Stimulated activated CD8-positive, alpha-beta memory T cell treated with anti-CD3 and anti-CD28 coated beads, Interleukin-7, amount 100 ng/mL, for 24 hours (primary cell): Measurements from ENCODE around the gene GLG1.
"Not testable (repeated sequence)": the region's sequence is repeated elsewhere in the genome, so short reads cannot be mapped to it uniquely, and the experiment has no call there.

Source experiments
- DNase-seq: peaks from one replicate; pipeline ENCODE4 v3.0.0-alpha.2; 2020; ENCODE audit warnings: low read depth

The GLG1 gene

GRCh38 chr16:74537746-74538145 is 69.2 kb downstream of the GLG1 start:
- DNase-seq: not testable (repeated sequence)

- DNase-seq: not testable (repeated sequence)
Observed at GRCh38 chr16:74534650-74535049, 72.3 kb downstream of the GLG1 start.

- no peak for DNase-seq
Observed at GRCh38 chr16:74524926-74525325, 82.0 kb downstream of the GLG1 start.

- DNase-seq: no peak
Observed at GRCh38 chr16:74524117-74524516, 82.8 kb downstream of the GLG1 start.

GRCh38 chr16:74523706-74524105 is 83.2 kb downstream of the GLG1 start:
- not testable (repeated sequence) for DNase-seq

- no peak for DNase-seq
Observed at GRCh38 chr16:74522160-74522559, 84.8 kb downstream of the GLG1 start.

GRCh38 chr16:74521691-74522090 is 85.2 kb downstream of the GLG1 start:
- no peak for DNase-seq

- DNase-seq: not testable (repeated sequence)
Observed at GRCh38 chr16:74518934-74519333, 88.0 kb downstream of the GLG1 start.

- no peak for DNase-seq
Observed at GRCh38 chr16:74511961-74512360, 95.0 kb downstream of the GLG1 start.

GRCh38 chr16:74505011-74505410 is 101.9 kb downstream of the GLG1 start:
- no peak for DNase-seq

GRCh38 chr16:74503412-74503811 is 103.5 kb downstream of the GLG1 start:
- no peak for DNase-seq

GRCh38 chr16:74501484-74502478 is 105.1 kb downstream of the GLG1 start:
- no peak for DNase-seq

- DNase-seq: no peak
Observed at GRCh38 chr16:74500907-74501306, 106.0 kb downstream of the GLG1 start.

GRCh38 chr16:74499114-74499513 is 107.8 kb downstream of the GLG1 start:
- DNase-seq: no peak

- DNase-seq: no peak
Observed at GRCh38 chr16:74497761-74498160, 109.2 kb downstream of the GLG1 start.

GRCh38 chr16:74496054-74496453 is 110.9 kb downstream of the GLG1 start:
- DNase-seq: no peak

GRCh38 chr16:74492976-74493375 is 113.9 kb downstream of the GLG1 start:
- DNase-seq: no peak

GRCh38 chr16:74487634-74488495 is 119.0 kb downstream of the GLG1 start:
- no peak for DNase-seq

- no peak for DNase-seq
Observed at GRCh38 chr16:74485916-74486315, 121.0 kb downstream of the GLG1 start.

- DNase-seq: no peak
Observed at GRCh38 chr16:74480150-74481029, 126.5 kb downstream of the GLG1 start.

GRCh38 chr16:74477226-74477625 is 129.7 kb downstream of the GLG1 start:
- DNase-seq: no peak

GRCh38 chr16:74474416-74474815 is 132.5 kb downstream of the GLG1 start:
- DNase-seq: no peak
